VCaP (cell line): Measurements from ENCODE around the gene CYLD.

ENCODE experiments used
- H3K27ac ChIP-seq: fragments of 450-650 bp; 2 replicates; pipeline ENCODE4 v1.5.1; 2017
- TF ChIP-seq, protein P1 (sequence below): fragments of 450-650 bp; conservative IDR thresholded peaks from 2 replicates; pipeline ENCODE4 v1.5.1; 2017; ENCODE audit warnings: mild to moderate bottlenecking, moderate library complexity

The CYLD gene

DNA sequence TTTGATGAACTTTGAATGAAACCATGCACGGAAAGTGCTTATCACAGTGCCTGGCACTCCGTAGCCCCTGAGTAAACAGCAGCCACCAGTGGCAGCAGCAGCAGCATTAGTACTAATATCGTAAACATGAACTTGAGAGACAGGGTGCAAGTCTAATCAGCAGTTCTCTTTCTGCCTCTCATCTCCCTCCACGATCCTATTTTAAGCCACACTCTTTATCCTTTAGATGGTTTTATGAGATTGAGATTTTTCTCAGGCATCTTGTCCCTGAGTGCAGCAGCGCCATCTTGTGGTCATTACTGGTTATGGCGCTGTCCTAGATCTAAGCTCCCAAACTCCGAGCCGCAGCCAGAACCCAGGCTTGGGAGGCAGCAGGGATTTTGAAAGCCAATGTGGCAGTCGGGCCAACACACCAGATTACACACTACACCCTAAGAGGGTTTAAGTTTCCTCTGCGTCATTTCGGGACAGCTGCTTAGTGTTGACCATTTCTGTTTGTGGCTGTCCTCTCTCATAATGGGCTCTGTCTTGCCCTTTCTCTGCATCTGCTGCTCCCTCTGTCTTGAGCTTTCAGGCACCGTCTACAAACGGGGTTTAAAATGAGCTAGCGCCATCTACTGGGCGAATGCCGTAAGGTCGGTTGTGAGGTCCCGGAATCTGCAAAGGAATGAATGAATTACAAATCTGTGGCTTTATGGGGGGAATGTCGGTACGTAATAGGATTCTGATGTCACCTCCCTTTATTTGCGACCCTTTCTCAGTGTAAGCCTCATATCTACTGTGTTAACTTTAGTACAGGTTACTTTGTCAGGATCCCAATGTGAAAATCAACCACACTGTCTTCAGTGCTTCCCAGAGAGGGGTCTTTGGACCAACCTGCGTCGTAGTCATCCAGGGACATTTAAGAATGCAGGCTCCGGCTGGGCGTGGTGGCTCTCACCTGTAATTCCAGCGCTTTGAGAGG is 64.5 kb downstream of the CYLD start:
- TF ChIP-seq, protein P1, sequence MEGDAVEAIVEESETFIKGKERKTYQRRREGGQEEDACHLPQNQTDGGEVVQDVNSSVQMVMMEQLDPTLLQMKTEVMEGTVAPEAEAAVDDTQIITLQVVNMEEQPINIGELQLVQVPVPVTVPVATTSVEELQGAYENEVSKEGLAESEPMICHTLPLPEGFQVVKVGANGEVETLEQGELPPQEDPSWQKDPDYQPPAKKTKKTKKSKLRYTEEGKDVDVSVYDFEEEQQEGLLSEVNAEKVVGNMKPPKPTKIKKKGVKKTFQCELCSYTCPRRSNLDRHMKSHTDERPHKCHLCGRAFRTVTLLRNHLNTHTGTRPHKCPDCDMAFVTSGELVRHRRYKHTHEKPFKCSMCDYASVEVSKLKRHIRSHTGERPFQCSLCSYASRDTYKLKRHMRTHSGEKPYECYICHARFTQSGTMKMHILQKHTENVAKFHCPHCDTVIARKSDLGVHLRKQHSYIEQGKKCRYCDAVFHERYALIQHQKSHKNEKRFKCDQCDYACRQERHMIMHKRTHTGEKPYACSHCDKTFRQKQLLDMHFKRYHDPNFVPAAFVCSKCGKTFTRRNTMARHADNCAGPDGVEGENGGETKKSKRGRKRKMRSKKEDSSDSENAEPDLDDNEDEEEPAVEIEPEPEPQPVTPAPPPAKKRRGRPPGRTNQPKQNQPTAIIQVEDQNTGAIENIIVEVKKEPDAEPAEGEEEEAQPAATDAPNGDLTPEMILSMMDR: peak; percentile 88
- no peak overlapping the region for H3K27ac ChIP-seq

DNA sequence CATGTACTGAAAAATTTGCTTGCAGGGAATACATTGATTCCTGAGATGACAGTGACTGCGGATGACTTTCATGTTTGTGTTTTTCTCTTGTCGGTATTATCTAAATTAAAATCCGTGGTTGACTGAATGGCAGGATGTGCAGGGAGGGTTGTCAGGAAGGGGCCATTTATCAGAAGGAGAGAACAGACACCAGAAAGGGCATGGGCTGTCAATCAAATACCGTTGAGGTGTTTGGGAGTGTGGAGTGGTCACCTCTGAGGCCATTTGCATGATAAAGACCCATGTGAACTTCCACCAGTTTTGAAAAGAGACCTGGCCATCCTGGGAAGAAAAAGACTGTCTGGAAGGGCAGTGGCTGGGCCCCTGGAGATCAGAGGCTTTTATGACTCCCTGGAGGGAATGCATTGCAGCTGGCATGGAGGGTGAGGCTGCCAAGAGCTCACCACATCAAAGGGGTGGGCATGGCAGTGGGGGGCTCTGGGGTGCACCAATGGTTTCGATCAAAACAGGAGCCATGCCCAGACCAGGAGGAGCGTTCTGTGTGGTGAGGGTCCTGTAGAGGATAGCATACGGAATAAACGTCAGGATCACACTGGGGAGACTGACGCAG is 67.1 kb downstream of the CYLD start:
- TF ChIP-seq, protein P1: no peak
- no peak overlapping the region for H3K27ac ChIP-seq

DNA sequence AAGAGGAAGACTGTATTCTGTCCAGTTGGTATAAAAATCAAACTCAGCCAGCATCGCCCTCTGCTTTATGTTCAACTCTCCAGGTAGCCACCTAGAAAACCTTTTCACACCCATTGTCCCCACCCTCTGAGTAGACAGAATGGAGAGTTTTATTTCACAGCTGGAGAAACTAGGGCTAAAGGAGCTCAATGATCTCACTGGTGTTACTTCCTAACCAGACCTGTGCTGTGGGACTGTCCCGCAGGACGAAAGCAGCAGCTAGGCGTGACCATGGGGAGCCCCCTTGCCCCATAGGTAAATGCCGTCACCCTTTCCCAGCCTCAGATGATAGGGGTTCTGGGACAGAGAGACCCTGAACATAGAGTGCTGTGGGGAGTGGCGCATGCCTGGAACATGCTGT is 67.7 kb downstream of the CYLD start:
- TF ChIP-seq, protein P1: no peak
- no peak overlapping the region for H3K27ac ChIP-seq

DNA sequence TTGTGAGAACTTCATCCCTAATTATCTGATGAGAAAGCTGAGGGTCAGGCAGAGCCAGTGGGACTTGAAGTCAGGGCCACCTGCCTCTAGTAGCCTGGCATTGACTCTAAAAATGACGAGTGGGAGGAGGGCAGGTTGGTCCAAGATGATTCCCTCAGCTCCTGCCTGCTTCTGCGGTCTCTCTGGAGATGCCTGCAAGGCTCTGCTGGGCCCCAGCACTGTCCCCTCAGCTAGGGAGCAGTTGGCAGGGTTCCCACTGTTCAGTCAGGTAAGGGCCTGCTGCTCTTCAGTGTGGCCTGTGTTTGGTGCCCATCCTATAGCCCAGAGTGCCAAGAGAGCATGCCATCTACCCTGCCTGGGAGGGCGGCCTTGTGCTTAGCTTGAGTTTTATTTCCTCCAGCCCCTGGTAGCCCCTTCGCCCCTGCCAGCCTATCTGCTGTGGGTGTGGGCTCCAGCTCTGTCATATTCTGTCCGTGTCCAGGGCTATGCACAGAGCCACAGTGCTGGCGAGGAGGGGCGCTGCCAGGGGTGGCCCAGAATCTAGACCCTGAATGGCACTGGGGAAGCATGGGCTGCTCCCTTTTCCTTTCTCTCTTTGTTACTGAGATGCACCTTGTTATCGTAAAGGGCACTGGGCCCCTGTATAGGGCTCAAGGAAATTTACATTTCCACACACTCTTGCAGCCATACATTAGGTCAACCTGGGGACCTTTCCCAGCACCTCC is 68.5 kb downstream of the CYLD start:
- TF ChIP-seq, protein P1: no peak
- H3K27ac ChIP-seq: no peak overlapping the region

DNA sequence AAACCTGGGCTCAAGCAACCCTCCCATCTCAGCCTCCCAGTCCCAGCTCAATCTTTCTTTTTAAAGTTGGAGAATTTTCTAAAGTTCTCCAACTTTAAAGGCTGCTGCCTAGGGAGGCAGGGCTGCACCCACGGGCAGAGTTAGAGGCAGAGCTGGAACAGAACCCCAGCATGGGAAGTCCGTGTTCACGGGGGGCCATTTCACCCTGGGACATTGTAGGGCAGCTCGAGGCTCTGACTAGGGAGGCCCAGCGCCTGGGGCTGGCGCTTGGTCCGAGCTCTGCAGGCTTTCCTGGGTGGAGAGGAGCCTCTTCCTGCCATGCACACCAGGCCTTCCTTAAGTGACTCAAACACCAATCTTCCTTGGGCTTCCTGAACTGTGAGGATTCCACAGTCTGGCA is 70.2 kb downstream of the CYLD start:
- TF ChIP-seq, protein P1: no peak
- H3K27ac ChIP-seq: no peak overlapping the region

DNA sequence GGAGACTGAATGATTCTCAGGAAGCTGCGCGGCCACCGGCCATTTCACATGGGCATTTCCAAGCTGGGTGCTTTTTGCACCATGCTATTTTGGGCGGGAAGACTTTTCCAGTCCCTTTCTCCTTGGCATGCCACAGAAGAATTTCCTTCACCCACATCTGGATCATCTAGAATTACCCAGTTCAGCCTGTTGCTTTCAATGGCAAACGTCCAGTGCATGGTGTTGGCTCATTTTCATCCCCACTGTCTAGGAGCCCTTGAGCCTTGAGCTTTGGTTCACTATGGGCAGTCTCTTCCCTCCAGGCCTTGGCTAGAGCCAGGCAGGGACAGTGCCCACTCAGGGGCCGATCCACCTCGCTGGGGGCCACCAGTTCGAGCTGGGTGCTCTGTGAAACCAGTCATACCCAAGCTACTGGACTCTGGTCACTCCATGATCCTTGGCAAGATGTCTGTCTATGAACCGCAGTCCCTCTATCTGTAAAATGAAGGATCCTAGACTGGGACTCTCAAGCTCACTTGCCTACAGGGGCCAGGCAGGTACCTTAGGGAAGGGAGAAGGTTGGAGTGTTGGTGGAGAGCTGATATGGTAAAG is 71.1 kb downstream of the CYLD start:
- H3K27ac ChIP-seq: no peak overlapping the region
- TF ChIP-seq, protein P1: no peak

DNA sequence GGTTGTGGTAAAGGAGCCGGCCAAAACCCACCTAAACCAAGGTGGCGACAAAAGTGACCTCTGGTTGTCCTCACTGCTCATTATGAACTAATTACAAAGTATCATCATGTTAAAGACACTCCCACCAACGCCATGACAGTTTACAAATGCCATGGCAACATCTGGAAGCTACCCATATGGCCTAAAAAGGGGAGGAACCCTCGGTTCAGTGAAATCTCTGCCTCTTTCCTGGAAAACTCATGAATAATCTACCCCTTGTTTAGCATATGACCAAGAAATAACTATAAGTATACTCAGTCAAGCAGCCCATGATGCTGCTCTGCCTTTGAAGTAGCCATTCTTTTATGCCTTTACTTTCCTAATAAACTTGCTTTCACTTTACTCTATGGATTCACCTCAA is 72.2 kb downstream of the CYLD start:
- TF ChIP-seq, protein P1: no peak
- no peak overlapping the region for H3K27ac ChIP-seq
